ENCODE results near the gene GRHL3. TPM values are rescaled to one million over a fixed set of nuclear protein-coding genes. Genes with fewer than 3 reads are reported as not detected.

Gene GRHL3
- total RNA-seq, 1 donor from 2014 or later, result 0.78 TPM

DNA sequence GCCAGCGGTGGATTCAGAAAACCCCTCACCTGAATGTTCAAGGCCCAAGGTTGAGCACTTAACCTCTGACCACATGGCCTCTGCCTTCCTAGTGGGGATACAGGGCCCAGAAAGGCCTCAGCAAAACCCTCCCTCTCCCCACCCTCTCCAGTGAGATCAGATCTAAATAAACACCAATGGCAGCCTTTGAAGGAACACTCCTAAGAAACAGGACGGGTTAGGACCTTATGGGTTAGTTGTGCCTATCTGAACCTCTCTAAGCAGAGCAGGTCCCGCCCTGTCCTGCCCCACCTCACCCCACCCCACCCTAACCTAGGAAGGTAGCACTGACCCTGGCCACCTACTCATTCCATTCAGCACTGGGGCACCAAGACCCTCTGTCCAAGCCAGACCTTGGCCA lies 7.9 kb upstream of the GRHL3 start:
- no peak overlapping the region for H3K27ac Mint-ChIP-seq
- intact Hi-C loops (cut with micrococcal nuclease), result no loop called here
- H3K4me1 Mint-ChIP-seq, result peaks cover 7% of the 10 kb centered on the region
- no peaks in the 10 kb centered on the region for H3K36me3 Mint-ChIP-seq (ENCODE audit: low read depth)
- H3K9me3 Mint-ChIP-seq, result no peaks in the 10 kb centered on the region
- no peak overlapping the region for H3K4me3 Mint-ChIP-seq
- DNase-seq (no peak), ATAC-seq (ENCODE audit: low read depth) (no peak)
- TF ChIP-seq, protein P1, sequence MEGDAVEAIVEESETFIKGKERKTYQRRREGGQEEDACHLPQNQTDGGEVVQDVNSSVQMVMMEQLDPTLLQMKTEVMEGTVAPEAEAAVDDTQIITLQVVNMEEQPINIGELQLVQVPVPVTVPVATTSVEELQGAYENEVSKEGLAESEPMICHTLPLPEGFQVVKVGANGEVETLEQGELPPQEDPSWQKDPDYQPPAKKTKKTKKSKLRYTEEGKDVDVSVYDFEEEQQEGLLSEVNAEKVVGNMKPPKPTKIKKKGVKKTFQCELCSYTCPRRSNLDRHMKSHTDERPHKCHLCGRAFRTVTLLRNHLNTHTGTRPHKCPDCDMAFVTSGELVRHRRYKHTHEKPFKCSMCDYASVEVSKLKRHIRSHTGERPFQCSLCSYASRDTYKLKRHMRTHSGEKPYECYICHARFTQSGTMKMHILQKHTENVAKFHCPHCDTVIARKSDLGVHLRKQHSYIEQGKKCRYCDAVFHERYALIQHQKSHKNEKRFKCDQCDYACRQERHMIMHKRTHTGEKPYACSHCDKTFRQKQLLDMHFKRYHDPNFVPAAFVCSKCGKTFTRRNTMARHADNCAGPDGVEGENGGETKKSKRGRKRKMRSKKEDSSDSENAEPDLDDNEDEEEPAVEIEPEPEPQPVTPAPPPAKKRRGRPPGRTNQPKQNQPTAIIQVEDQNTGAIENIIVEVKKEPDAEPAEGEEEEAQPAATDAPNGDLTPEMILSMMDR (IDR thresholded peaks at IDR 0.05), result no peak
- ChIA-PET POLR2A (no interaction called here), CTCF (no interaction called here)
- peaks cover 17% of the 10 kb centered on the region for H3K27me3 Mint-ChIP-seq

DNA sequence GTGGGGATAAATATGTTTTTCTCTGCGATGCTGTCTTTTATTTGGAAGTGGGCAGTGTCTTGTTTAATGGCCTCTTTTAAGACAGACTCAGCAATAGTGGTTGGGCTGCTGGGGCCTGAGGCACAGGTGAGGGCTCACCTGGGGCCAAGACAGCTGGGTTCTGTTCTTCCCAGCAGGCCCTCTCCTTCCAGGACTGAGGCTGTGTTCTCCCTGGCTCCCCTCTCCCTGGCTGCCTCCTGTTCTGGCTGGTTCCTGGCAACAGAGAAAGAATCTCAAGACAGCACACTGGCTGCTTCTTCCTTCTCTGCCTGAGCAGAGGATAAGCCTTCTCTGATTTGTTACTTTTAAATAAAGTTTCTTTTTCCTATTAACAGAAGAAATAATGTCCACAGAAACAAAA lies 7.4 kb upstream of the GRHL3 start:
- Mint-ChIP-seq H3K27ac (peak overlapping the region; percentile 30), H3K36me3 (ENCODE audit: low read depth) (no peaks in the 10 kb centered on the region), H3K4me1 (peaks cover 7% of the 10 kb centered on the region), H3K4me3 (no peak overlapping the region), H3K27me3 (peaks cover 14% of the 10 kb centered on the region), H3K9me3 (no peaks in the 10 kb centered on the region)
- TF ChIP-seq, protein P1 (IDR thresholded peaks at IDR 0.05), result no peak
- ATAC-seq (ENCODE audit: low read depth) (no peak), DNase-seq (no peak)
- ChIA-PET CTCF (interaction anchor here (1.4 kb wide), 1 partner anchor 10 kb away, joined by 5 read pairs; no protein-coding TSS in a partner anchor), POLR2A (no interaction called here)
- intact Hi-C loops (cut with micrococcal nuclease), result no loop called here

DNA sequence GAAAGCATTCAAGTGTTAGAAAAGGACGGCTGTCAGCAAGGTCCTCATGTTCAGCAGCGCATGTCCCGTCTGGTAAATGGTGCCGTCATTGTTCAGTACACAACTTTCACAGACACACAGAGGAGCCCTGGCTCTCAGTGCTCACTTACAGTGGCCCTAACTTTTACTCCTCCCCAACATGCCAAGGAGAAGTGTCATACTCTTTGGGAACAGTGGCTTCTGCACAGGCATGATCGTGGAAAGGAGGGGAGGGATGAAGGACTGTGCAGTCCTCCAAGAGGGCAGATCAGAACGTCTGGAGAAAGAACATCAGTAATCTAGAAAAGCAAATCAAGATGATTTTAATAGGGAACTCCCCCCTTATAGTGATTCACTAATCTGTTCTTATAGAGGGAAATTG lies 3.8 kb upstream of the GRHL3 start:
- Mint-ChIP-seq H3K27ac (no peak overlapping the region), H3K9me3 (no peaks in the 10 kb centered on the region), H3K27me3 (peaks cover 28% of the 10 kb centered on the region), H3K36me3 (ENCODE audit: low read depth) (no peaks in the 10 kb centered on the region), H3K4me3 (no peak overlapping the region), H3K4me1 (peaks cover 30% of the 10 kb centered on the region)
- ATAC-seq (ENCODE audit: low read depth) (no peak), DNase-seq (no peak)
- TF ChIP-seq, protein P1 (IDR thresholded peaks at IDR 0.05), result no peak
- ChIA-PET CTCF (no interaction called here), POLR2A (no interaction called here)
- intact Hi-C loops (cut with micrococcal nuclease), result no loop called here

DNA sequence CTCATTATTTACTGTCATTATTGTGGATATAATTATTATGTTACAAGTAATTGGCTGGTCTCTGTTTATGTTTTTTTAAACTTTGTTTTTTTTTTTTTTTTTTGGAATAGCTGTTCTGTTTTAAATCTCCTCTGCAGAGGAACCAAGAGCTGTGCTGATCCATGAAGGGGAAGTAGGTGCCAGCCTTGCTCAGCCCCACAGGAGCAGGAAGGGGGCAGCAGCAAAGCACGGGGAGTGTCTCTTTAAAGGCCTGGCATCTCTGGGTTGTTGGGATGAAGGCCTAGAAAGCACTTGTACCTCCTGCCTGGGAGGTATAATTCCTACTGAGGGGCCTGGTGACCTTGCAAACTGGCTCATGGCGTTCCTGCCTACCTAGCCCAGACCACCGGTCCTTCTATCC lies 2.5 kb upstream of the GRHL3 start:
- DNase-seq (no peak), ATAC-seq (ENCODE audit: low read depth) (no peak)
- no peak overlapping the region for H3K4me3 Mint-ChIP-seq
- POLR2A ChIA-PET, result no interaction called here
- H3K27ac Mint-ChIP-seq, result no peak overlapping the region
- H3K9me3 Mint-ChIP-seq, result no peaks in the 10 kb centered on the region
- intact Hi-C loops (cut with micrococcal nuclease), result no loop called here
- CTCF ChIA-PET, result no interaction called here
- H3K27me3 Mint-ChIP-seq, result peaks cover 33% of the 10 kb centered on the region
- TF ChIP-seq, protein P1 (IDR thresholded peaks at IDR 0.05), result no peak
- H3K4me1 Mint-ChIP-seq, result peaks cover 40% of the 10 kb centered on the region
- no peaks in the 10 kb centered on the region for H3K36me3 Mint-ChIP-seq (ENCODE audit: low read depth)

DNA sequence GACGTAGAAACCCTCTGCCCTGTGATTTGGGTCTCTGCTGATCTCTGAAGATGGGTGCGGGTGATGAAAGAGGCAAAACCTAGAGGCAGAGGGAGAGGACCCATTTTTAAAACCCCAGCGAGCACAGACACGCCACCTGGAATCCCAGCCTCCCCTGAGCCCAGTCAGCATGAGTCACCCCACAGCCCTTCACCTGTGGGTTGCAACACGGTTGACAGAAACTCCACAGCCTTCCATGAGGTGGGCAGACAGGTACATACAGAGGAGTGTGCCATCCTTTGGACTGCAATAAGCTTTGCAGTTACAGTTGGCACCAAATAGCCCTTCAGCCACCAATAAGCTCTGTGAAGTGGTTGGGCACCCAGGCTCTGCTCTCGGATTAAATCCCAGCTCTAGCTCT lies 2.1 kb upstream of the GRHL3 start:
- Mint-ChIP-seq H3K4me1 (peaks cover 36% of the 10 kb centered on the region), H3K36me3 (ENCODE audit: low read depth) (no peaks in the 10 kb centered on the region), H3K9me3 (no peaks in the 10 kb centered on the region), H3K4me3 (no peak overlapping the region), H3K27ac (no peak overlapping the region), H3K27me3 (peaks cover 33% of the 10 kb centered on the region)
- TF ChIP-seq, protein P1 (IDR thresholded peaks at IDR 0.05), result no peak
- DNase-seq (no peak), ATAC-seq (ENCODE audit: low read depth) (no peak)
- intact Hi-C loops (cut with micrococcal nuclease), result no loop called here
- ChIA-PET CTCF (no interaction called here), POLR2A (interaction anchor here (0.5 kb wide), 1 partner anchor 382 kb away, joined by 3 read pairs; no protein-coding TSS in a partner anchor)

Data from activated B cell treated with CpG ODN at 0.5 μM for 24 hours (primary cell).